K562 (cell line): ENCODE measurements around the gene HLTF. TPM values are rescaled to one million over a fixed set of nuclear protein-coding genes. Genes with fewer than 3 reads are reported as not detected.

Experiments
- ATAC-seq: fragments of 200-7000 bp; cut with Tn5 transposase; 3 replicates; pipeline ENCODE4 v1.9.1; 2020; ENCODE audit warnings: moderate library complexity
- BruUV-seq: library from RNA; stranded (reverse); fragments of 400-500 nt; replicated peaks from 2 replicates; lab custom pipeline; 2021; lab: Mats Ljungman, UMichigan
- CTCF ChIA-PET: fragments of 300-600 bp; formaldehyde crosslinking; extraction: SDS; loops from one replicate; lab custom pipeline; 2021; ENCODE audit warnings: low intra/inter-chr PET ratio; lab: Yijun Ruan, JAX
- POLR2A ChIA-PET: fragments of 300-600, 350-650 bp; sonication (Branson Sonifier 250); formaldehyde crosslinking; extraction: SDS; loops from one replicate; lab custom pipeline; 2021; ENCODE audit warnings: antibody characterized with exemption, inconsistent platforms; lab: Yijun Ruan, JAX
- DNase-seq, 4 experiments: peaks; one replicate each; pipeline versions ENCODE4 v3.0.0 to v3.0.0-alpha.2; 2011 to 2018; ENCODE audit warnings: low spot score in 3 of 4, mixed read lengths in 3 of 4; ENCODE audit errors: extremely low read depth in 1 of 4
- FAIRE-seq: peaks from 2 replicates; lab custom pipeline; 2011; peaks lifted over from hg19 to GRCh38; lab: Jason Lieb, UNC
- H2AFZ ChIP-seq: 2 replicates; pipeline ENCODE4 v1.6.0; 2011; ENCODE audit warnings: low read depth, low read length, control low read depth, inconsistent platforms
- H3K27ac ChIP-seq: fragments of 200-600 bp; 3 replicates; pipeline ENCODE4 v1.8.0; 2011; ENCODE audit warnings: low read depth, mild to moderate bottlenecking, control low read depth, inconsistent platforms, low read length, moderate library complexity, mixed read lengths; ENCODE audit errors: extremely low read depth
- H3K27me3 ChIP-seq, 2 experiments: fragments of 300-600 bp in 1 of 2; 2 replicates in 1 of 2; 3 replicates in 1 of 2; pipeline versions ENCODE4 v1.6.0 to v1.8.0; 2011; ENCODE audit warnings: inconsistent platforms in 2 of 2, low read length in 2 of 2, mild to moderate bottlenecking in 1 of 2, mixed read lengths in 1 of 2, moderate library complexity in 1 of 2; ENCODE audit not compliant: control insufficient read depth in 2 of 2, insufficient read depth in 2 of 2
- H3K36me3 ChIP-seq: fragments of 300-600 bp; 3 replicates; pipeline ENCODE4 v1.8.0; 2011; ENCODE audit warnings: mild to moderate bottlenecking, low read length, inconsistent platforms; ENCODE audit not compliant: control insufficient read depth, insufficient read depth
- H3K4me1 ChIP-seq, 2 experiments: fragments of 200-600 bp in 1 of 2; replicated peaks in 1 of 2; 2 replicates in 1 of 2; 3 replicates in 1 of 2; pipeline versions ENCODE4 v1.5.1 to v1.8.0; 2011; ENCODE audit warnings: inconsistent platforms in 2 of 2, low read length in 2 of 2, mild to moderate bottlenecking in 1 of 2, mixed read lengths in 1 of 2, moderate library complexity in 1 of 2; ENCODE audit not compliant: control insufficient read depth in 2 of 2, insufficient read depth in 2 of 2
- H3K4me2 ChIP-seq: 2 replicates; pipeline ENCODE4 v1.6.1; 2011; ENCODE audit warnings: low read length, control low read depth, inconsistent platforms, mixed read lengths; ENCODE audit not compliant: insufficient read depth
- H3K4me3 ChIP-seq: fragments of 200-600 bp; sonication (generic), shearing (Covaris generic); 2 replicates; pipeline ENCODE4 v1.5.1; 2016; ENCODE audit warnings: control low read depth, inconsistent platforms
- H3K79me2 ChIP-seq: fragments of 200-600 bp; 3 replicates; pipeline ENCODE4 v1.8.0; 2011; ENCODE audit warnings: low read length, inconsistent platforms; ENCODE audit not compliant: control insufficient read depth, insufficient read depth
- H3K9ac ChIP-seq, 2 experiments: 2 replicates each; pipeline versions ENCODE4 v1.6.0 to v1.6.1; 2011; ENCODE audit warnings: low read depth in 2 of 2, low read length in 2 of 2, control low read depth in 1 of 2, inconsistent platforms in 1 of 2, mild to moderate bottlenecking in 1 of 2, mixed read lengths in 1 of 2; ENCODE audit not compliant: insufficient read depth in 1 of 2
- H3K9me1 ChIP-seq: one replicate; pipeline ENCODE4 v1.6.0; 2011; ENCODE audit warnings: inconsistent platforms, mild to moderate bottlenecking, low read length, moderate library complexity; ENCODE audit not compliant: control insufficient read depth, insufficient read depth
- H3K9me3 ChIP-seq: replicated peaks from 2 replicates; pipeline ENCODE4 v1.5.1; 2011; ENCODE audit warnings: low read depth, low read length, inconsistent platforms; ENCODE audit not compliant: control insufficient read depth, insufficient read depth
- H4K20me1 ChIP-seq: replicated peaks from 2 replicates; pipeline ENCODE4 v1.6.1; 2011; ENCODE audit warnings: low read length, inconsistent platforms, mixed read lengths; ENCODE audit not compliant: control insufficient read depth, insufficient read depth
- ETV1 ChIP-seq: fragments of 450-650 bp; conservative IDR thresholded peaks from 2 replicates; pipeline ENCODE4 v1.6.1; 2016; ENCODE audit warnings: missing genetic modification characterization, control low read depth, low read depth, missing compliant biosample characterization
- FOXK2 ChIP-seq, 2 experiments: fragments of 450-650 bp; IDR thresholded peaks in 1 of 2; conservative IDR thresholded peaks in 1 of 2; 2 replicates each; pipeline ENCODE4 v1.6.1; 2016; ENCODE audit warnings: low read depth in 2 of 2, mild to moderate bottlenecking in 1 of 2
- GTF2F1 ChIP-seq: IDR thresholded peaks from 2 replicates; pipeline ENCODE4 v1.6.1; 2011; ENCODE audit warnings: low read depth, low read length, improper control_type of control experiment
- HNRNPH1 ChIP-seq: fragments of 200-400 bp; formaldehyde crosslinking; optimal IDR thresholded peaks from 2 replicates; pipeline ENCODE3; 2017; ENCODE audit warnings: low read depth, mild to moderate bottlenecking, low read length, moderate library complexity
- LEF1 ChIP-seq: fragments of 450-650 bp; IDR thresholded peaks from 2 replicates; pipeline ENCODE4 v1.6.1; 2016; ENCODE audit warnings: mild to moderate bottlenecking
- NFRKB ChIP-seq: fragments of 450-650 bp; IDR thresholded peaks from 2 replicates; pipeline ENCODE4 v1.6.1; 2016; ENCODE audit warnings: low read depth
- POLR2H ChIP-seq: IDR thresholded peaks from 2 replicates; pipeline ENCODE4 v1.6.1; 2016; ENCODE audit warnings: missing genetic modification characterization, low read depth, mild to moderate bottlenecking, control low read depth, missing compliant biosample characterization, moderate library complexity
- PURB ChIP-seq: sonication (generic); formaldehyde crosslinking; IDR thresholded peaks from 2 replicates; pipeline ENCODE4 v1.9.0; 2021; ENCODE audit warnings: low read depth, mild to moderate bottlenecking, missing genetic modification reagents
- ZBTB49 ChIP-seq: sonication (generic); formaldehyde crosslinking; IDR thresholded peaks from 2 replicates; pipeline ENCODE4 v1.8.0; 2022; ENCODE audit warnings: missing genetic modification reagents, mild to moderate bottlenecking, borderline replicate concordance
- ZFP1 ChIP-seq: fragments of 450-650 bp; formaldehyde crosslinking; IDR thresholded peaks from 2 replicates; pipeline ENCODE4 v1.4.0; 2020; ENCODE audit warnings: mild to moderate bottlenecking, mixed read lengths
- ZNF449 ChIP-seq: fragments of 250-450 bp; sonication (Bioruptor Pico); IDR thresholded peaks from 2 replicates; pipeline ENCODE4 v1.8.0; 2022; ENCODE audit warnings: moderate library complexity, mild to moderate bottlenecking, inconsistent platforms
- WGBS: fragments of 100-300 bp; shearing (Covaris generic); methylation state at CpG from one replicate; pipeline ENCODE4 v1.1.6; 2016; ENCODE audit warnings: low coverage, mixed read lengths; ENCODE audit not compliant: insufficient coverage; ENCODE audit errors: missing lambda C conversion rate; 5-methylcytosine and 5-hydroxymethylcytosine counted together
- in situ Hi-C: fragments of 300-500 bp; cut with MboI; formaldehyde crosslinking; loops from 4 replicates; pipeline ENCODE4 v1.15.0; 2018; ENCODE audit warnings: inconsistent platforms, mixed read lengths
- intact Hi-C: fragments of 100-400 bp; cut with micrococcal nuclease; formaldehyde crosslinking; loops from 2 replicates; pipeline ENCODE4 v1.14.2; 2022
- polyA plus RNA-seq, 8 experiments: library from polyadenylated mRNA; depleted of rRNA in 4 of 8; stranded (reverse) in 5 of 8; unstranded in 3 of 8; fragments of >200 nt; fragmentation: Nextera tagmentation in 2 of 8; fragmentation: Illumina TruSeq in 1 of 8; extraction: Ambion mirVana in 2 of 8; extraction: Trizol in 1 of 8; gene quantifications; 2 replicates each; pipeline versions ENCODE4 v1.2.1 to v1.2.3, GENCODE V29; 2011 to 2014; ENCODE audit warnings: inconsistent platforms in 1 of 8, missing spikeins in 1 of 8
- total RNA-seq, 7 experiments: library from RNA; depleted of rRNA in 6 of 7; stranded (reverse); fragments of >200 nt in 6 of 7; fragmentation: Illumina TruSeq in 2 of 7; extraction: Trizol in 2 of 7; gene quantifications; 2 replicates each; pipeline versions ENCODE4 v1.2.1 to v1.2.3, GENCODE V29; 2011 to 2021; ENCODE audit warnings: low replicate concordance in 1 of 7
- TF ChIP-seq, protein P1 (sequence below): fragments of 150-350 bp; conservative IDR thresholded peaks from 2 replicates; pipeline ENCODE4 v1.6.1; 2014; ENCODE audit warnings: low read length

The HLTF gene
- total and polyA plus RNA-seq, 9 of the 15 experiments (the other 6 are each of a cell fraction or from before 2014, with no cell fraction given), result 35.1 to 82.4 (median 50.4) TPM

DNA sequence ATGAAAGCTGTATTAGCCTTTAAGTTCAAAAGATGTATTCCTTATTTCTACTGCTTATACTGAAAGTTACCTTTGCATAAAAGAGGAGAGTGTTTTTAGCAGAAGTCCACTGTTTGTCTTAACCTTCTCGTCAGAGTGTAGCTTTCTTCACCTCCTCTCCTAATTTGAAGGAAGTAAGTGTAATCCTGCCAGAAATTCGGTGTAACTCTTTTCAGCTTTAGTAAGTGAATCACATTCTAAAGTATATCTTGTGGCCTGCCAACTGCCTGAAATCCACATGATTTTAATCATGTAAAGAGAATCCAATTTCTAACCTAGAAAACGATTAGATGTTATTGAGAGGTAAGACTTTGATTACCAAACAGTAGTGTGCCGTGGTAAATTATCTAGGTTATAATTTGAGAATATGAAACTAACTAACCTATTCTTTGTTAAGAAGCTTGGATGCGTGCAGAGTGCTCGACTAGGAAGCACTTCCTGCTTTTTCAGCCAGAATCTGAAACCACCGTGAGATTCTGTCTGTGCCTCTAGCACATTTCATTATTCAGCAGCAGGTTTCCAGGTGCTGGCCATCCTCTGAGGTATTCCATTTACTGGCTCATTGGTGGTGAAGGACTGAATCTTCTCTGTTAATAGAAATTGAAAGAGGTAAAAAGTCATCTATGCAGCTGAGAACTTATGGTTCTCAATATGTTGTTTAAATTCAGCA lies 87.5 kb downstream of the HLTF start:
- Histone ChIP-seq H3K9me3 (no peaks in the 10 kb centered on the region), H3K9ac (no peak overlapping the region), H3K36me3 (peaks cover 38% of the 10 kb centered on the region; the same call in 2 of the 3 replicates), H3K9me1 (no peaks in the 10 kb centered on the region), H2AFZ (no peak overlapping the region), H4K20me1 (no peaks in the 10 kb centered on the region), H3K27me3 (no peaks in the 10 kb centered on the region)
- intact Hi-C loops, result no loop called here
- TF ChIP-seq ETV1 (tag) (no peak), PURB (CRISPR knock-in tag) (no peak), ZFP1 (no peak), NFRKB (no peak), LEF1 (no peak), GTF2F1 (no peak), ZBTB49 (CRISPR knock-in tag) (no peak), HNRNPH1 (no peak), ZNF449 (no peak), POLR2H (tag) (no peak), FOXK2 (conservative IDR thresholded peaks at IDR 0.05 in 1 of 2, IDR thresholded peaks at IDR 0.05 in 1 of 2; ENCODE audit: low read depth in 2 of 2) (no peak)
- TF ChIP-seq, protein P1, sequence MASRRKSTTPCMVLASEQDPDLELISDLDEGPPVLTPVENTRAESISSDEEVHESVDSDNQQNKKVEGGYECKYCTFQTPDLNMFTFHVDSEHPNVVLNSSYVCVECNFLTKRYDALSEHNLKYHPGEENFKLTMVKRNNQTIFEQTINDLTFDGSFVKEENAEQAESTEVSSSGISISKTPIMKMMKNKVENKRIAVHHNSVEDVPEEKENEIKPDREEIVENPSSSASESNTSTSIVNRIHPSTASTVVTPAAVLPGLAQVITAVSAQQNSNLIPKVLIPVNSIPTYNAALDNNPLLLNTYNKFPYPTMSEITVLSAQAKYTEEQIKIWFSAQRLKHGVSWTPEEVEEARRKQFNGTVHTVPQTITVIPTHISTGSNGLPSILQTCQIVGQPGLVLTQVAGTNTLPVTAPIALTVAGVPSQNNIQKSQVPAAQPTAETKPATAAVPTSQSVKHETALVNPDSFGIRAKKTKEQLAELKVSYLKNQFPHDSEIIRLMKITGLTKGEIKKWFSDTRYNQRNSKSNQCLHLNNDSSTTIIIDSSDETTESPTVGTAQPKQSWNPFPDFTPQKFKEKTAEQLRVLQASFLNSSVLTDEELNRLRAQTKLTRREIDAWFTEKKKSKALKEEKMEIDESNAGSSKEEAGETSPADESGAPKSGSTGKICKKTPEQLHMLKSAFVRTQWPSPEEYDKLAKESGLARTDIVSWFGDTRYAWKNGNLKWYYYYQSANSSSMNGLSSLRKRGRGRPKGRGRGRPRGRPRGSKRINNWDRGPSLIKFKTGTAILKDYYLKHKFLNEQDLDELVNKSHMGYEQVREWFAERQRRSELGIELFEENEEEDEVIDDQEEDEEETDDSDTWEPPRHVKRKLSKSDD, result no peak
- TF ChIP-seq, all 486 proteins: peak for 0
- H3K27ac ChIP-seq, result no peak overlapping the region
- no peak for ATAC-seq
- ChIA-PET CTCF (no interaction called here), POLR2A (interaction anchor here (0.6 kb wide), 1 partner anchor 1833 kb away, joined by 3 read pairs; no protein-coding TSS in a partner anchor)
- 63% methylated on average over 7 of the region's 7 CpGs for WGBS
- in situ Hi-C loops, result no loop called here
- no peak for FAIRE-seq
- no peaks in the 10 kb centered on the region for H3K79me2 ChIP-seq
- no peak overlapping the region for H3K4me2 ChIP-seq
- H3K4me1 ChIP-seq, result no peaks in the 10 kb centered on the region
- H3K4me3 ChIP-seq, result no peak overlapping the region
- no peak for DNase-seq
- no TSS peak for BruUV-seq
